Activated CD4-positive, alpha-beta T cell treated with anti-CD3 and anti-CD28 coated beads, Interleukin-2, amount 50 U/mL, for 16 hours (primary cell): ENCODE data around the gene APOC4.
"Not testable (repeated sequence)": the region's sequence is repeated elsewhere in the genome, so short reads cannot be mapped to it uniquely, and the experiment has no call there.

ENCODE experiments used
- DNase-seq: peaks from one replicate; pipeline ENCODE4 v3.0.0-alpha.2; 2020

APOC4 gene

DNA sequence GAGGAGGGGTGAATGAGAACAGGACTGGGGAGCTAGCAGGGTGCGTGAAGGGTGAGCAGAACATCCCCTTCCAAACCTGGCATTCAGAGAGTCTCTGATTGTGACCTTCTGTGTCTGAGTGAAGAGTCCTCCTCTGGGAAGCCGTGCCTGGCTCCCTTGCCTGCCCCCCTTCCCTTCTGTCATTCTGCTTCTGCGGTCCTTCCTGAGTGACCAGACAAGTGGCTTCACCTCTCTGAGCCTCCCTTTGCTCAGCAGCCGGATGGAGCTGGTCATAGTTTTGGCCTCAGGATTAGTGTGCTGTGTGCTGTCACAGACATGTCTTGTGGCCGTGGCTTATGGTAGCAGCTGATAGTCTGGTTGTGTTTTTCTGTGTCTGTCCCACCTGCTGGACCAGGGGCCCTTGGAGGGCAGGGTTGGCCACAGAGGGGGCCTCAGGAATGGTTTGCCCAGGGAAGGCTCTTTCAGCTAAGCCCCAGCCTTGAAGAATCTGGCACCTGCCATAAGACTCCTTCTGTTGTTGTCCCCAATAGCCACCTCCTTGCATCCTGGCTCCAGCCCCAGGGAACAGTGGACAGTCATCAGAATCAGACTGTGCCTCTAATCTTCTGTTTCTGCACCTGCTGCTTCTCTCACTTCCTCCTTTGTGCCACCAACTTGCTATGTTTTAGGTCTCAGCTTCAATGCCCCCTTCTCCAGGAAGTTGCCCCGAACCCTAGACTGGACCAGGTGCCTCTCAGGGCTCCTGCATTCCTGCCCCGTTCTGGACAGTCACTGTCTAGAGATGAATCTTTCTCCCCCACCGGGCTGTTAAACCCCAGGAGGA lies 19.1 kb downstream of the APOC4 start:
- no peak for DNase-seq

GRCh38 chr19:44961821-44962220 lies 19.8 kb downstream of the APOC4 start:
- no peak for DNase-seq

GRCh38 chr19:44968118-44968517 lies 26.1 kb downstream of the APOC4 start:
- DNase-seq = no peak

DNA sequence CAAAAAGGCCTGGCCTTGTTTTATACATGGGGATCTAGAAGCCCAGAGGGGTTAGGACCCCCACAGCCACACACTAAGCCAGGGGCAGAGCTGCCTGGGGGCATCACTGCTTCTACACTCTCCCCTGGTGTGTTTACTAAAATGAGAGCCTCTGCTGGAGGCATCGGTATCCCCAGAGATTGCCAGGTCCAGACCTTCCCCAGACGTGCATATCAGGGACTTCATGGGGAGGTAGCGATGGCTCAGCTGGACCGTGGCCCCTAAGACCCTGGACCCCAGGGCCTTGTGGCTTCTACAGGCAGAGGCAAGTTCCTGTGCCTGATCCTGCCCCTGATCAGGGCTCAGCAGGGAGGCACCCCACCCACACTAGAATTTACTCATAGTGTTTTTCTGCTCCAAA lies 26.6 kb downstream of the APOC4 start:
- no peak for DNase-seq

DNA sequence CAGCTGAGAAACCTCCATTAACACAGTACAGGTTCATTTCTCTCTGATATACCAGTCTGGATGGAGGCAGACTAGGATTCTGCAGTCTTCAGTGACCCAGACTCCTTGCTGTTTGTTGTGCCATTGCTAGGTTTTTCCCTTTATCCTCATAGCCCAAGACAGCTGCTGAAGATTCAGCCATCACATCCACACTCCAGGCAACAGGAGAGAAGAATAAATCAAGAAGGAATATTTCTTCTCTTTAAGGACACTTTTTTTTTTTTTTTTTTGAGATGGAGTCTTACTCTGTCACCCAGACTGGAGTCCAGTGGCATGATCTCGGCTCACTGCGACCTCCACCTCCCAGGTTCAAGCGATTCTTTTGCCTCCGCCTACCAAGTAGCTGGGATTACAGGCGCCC lies 27.4 kb downstream of the APOC4 start:
- no peak for DNase-seq

GRCh38 chr19:44971451-44971850 lies 29.4 kb downstream of the APOC4 start:
- DNase-seq = not testable (repeated sequence)

GRCh38 chr19:44972802-44973201 lies 30.8 kb downstream of the APOC4 start:
- DNase-seq = no peak

GRCh38 chr19:44973982-44974735 lies 32.1 kb downstream of the APOC4 start:
- DNase-seq = no peak

GRCh38 chr19:44974857-44975256 lies 32.8 kb downstream of the APOC4 start:
- no peak for DNase-seq

GRCh38 chr19:44975444-44975843 lies 33.4 kb downstream of the APOC4 start:
- no peak for DNase-seq

DNA sequence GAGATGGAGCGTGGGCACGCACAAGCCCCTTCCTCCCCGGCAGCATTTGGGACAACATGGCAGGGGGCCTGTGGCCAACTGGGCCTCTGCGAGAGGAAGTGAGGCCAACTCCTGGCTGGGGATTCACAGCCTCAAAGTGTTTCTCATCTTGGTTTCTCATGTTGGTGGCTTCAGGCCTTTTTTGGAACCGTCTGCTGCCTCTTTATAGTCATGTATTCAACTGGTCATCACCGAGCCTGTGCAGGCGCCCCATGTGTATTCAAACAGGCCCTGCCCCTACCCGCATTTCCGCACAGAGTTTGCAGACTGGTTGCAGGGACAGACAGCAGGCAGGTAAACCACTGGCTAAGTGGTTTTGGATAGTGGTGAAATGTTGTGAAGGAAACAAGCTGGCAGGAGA lies 42.0 kb downstream of the APOC4 start:
- DNase-seq = no peak

DNA sequence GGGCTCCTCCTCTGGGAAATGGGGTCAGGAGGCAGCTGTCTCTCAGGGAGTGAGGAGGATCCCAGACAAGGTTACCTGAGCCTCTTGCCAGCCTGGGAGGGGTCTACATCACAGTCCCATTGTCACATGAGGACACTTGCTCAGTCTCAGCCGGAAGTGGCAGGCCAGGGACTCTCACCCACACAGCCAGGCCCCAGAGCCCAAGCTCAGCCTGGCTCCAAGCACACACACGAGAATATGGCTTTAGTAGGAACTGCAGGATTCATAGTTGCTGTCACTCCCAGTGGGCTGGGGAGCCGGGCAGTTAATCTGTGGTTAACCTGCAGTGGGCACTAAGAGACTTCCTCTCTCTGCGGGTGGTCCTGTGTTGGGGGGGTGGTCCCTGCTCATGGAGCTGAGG lies 43.4 kb downstream of the APOC4 start:
- no peak for DNase-seq

DNA sequence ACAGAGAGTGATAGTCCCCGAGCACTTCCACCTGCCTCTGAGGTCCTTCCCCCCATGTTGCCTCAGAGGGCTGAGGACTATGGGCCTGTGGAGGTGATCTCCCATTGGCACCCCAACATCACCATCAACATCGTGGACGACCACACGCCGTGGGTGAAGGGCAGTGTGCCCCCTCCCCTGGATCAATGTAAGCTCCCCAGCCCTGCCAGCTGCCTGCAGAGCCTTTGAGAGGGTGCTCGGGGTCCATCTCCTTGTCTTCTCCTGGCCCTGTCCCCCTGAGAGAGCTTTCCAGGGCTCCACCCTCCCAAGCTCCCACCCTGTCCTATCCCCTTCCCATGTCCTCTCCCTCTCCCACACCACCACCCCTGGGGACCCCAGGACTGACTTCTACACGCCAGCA lies 44.4 kb downstream of the APOC4 start:
- DNase-seq = no peak

GRCh38 chr19:44987148-44987675 lies 45.2 kb downstream of the APOC4 start:
- no peak for DNase-seq

DNA sequence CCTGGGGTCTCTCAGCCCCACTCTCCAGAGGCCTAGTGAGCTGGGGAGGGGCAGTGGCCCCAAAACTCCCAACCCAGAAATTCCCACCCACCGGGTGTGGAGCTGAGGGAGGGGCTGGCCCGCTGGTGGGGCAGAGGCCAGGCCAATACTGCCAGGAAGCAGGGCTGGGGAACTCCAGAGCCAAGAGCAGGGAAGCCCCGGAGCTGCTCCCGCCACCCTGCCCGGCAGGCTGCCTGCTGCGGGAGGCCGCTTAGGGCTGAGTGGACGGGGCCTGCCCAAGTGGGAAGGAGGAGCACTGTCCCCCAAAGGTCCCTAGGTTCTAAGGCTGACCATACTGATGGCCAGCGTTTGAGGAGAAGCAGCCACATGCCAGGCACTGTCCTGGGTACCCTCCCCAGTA lies 46.2 kb downstream of the APOC4 start:
- no peak for DNase-seq

DNA sequence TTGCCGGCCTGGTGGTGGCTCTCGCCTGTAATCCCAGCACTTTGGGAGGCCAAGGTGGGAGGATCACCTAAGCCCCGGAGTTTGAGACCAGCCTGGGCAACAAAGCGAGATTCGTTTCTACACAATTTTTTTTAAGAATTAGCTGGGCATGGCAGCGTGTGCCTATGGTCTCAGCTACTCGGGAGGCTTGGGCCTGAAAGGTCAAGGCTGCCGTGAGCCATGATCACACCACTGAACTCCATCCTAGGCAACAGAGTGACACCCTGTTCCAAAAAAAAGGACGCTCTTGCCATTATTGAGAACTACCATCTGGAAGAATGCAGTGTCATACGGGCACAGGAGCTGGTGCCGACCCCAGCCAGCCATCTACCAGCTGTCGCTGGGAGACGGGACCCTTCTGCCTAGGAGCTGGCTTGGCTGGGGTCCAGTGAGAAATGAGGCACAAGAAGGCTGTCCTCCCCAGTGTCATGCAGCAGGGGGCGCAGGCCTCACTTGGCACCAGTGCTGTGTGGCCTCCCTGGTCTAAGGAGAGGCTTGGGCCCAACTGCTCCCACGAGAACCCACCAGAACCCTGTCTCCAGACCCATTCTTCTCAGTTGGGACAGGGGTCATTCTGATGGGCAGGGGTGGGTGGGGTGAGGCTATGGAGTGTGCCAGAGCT lies 47.0 kb downstream of the APOC4 start:
- DNase-seq = peak; percentile 58

DNA sequence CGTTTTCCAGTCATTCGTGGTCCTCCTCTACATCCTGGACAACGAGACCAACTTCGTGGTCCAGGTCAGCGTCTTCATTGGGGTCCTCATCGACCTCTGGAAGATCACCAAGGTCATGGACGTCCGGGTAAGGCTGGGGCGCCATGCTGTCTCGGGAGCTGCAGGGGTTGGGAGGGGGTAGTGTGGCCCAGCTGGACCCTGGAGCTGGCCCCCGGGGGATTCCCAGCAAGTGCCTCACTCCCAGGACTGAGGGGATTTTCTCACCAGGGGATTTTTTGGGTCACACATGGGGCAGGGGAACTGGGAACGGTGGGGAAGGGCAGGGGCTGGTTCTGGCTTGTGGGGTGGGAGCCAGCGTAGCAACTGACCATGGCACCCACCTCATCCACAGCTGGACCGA lies 48.4 kb downstream of the APOC4 start:
- DNase-seq = no peak

DNA sequence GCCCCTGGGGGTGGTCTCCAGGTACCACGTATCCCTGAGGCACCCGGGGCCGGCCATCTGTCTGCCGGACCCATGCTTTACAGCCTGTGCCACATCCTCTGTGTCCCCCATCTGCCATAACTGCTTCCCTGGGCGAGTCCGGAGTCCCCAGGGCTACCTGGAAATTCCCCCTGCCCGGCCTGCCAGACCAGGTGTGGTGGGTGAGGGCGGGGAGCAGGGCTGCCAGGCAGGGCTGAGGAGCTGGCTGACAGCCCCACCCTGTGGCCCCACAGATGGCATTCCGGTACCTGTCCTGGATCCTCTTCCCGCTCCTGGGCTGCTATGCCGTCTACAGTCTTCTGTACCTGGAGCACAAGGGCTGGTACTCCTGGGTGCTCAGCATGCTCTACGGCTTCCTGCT lies 48.9 kb downstream of the APOC4 start:
- no peak for DNase-seq

DNA sequence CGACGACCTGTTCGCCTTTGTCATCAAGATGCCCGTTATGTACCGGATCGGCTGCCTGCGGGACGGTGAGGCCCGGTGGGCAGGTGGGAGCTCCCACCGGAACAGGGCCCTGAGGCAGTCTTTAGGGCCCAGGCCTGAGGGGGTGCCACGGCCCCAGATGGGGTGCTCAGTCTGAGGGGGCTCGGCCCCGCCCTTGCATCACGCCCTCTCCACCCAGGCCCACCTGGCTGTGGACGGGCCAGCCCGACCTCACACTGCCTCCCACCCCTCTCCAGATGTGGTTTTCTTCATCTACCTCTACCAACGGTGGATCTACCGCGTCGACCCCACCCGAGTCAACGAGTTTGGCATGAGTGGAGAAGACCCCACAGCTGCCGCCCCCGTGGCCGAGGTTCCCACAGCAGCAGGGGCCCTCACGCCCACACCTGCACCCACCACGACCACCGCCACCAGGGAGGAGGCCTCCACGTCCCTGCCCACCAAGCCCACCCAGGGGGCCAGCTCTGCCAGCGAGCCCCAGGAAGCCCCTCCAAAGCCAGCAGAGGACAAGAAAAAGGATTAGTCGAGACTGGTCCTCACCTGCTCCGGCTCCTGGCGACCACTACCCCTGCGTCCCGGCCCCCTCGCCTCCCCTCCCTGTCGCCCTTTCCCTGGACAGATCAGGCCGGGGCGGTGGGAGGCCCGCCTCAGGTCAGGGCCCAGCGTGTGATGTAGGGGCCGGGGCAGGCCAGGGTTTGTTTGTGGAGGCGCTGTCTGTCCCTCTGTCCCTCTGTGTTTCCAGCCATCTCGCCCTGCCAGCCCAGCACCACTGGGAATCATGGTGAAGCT lies 50.5 kb downstream of the APOC4 start:
- DNase-seq = no peak

- DNase-seq = no peak
Observed at GRCh38 chr19:44993526-44993925, 51.5 kb downstream of the APOC4 start.

DNA sequence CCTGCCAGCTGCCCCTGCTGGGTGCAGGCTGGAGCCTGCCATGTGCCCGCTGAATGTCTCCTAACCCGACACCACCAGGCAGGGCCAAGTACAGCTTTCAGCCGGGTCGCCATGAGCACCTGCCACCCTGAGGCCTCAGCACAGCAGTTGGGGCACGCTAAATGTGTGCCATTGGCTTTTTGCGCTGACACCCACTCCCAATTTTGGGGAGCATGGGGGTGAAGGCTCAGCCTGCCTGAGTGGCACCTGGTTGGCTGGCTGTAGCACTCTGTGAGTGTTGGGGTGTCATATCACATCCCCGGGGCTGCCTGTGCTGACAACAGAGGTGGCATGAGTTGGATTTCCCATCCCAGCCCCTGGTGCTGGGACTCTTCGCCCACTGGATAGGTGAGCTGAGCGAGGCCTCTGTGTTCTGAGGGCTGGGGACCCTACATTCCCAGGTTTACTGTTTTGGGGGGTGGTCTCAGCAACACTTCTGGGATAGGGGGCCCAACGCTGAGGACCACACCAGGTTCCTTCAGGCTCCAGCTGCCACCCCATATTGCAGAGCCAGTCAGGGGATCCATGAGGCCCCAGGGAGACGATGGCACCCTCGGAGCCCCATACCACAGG lies 52.0 kb downstream of the APOC4 start:
- no peak for DNase-seq
